Activated CD4-positive, alpha-beta T cell treated with anti-CD3 and anti-CD28 coated beads, Interleukin-2, Interleukin-6, amounts not matched to agents 100 ng/mL and 50 ng/mL, durations not matched to agents 16 hours and 8 hours (primary cell): ENCODE measurements around the gene SORCS1.

Source experiments
- DNase-seq: peaks from one replicate; pipeline ENCODE4 v3.0.0-alpha.2; 2020

SORCS1 gene

DNA sequence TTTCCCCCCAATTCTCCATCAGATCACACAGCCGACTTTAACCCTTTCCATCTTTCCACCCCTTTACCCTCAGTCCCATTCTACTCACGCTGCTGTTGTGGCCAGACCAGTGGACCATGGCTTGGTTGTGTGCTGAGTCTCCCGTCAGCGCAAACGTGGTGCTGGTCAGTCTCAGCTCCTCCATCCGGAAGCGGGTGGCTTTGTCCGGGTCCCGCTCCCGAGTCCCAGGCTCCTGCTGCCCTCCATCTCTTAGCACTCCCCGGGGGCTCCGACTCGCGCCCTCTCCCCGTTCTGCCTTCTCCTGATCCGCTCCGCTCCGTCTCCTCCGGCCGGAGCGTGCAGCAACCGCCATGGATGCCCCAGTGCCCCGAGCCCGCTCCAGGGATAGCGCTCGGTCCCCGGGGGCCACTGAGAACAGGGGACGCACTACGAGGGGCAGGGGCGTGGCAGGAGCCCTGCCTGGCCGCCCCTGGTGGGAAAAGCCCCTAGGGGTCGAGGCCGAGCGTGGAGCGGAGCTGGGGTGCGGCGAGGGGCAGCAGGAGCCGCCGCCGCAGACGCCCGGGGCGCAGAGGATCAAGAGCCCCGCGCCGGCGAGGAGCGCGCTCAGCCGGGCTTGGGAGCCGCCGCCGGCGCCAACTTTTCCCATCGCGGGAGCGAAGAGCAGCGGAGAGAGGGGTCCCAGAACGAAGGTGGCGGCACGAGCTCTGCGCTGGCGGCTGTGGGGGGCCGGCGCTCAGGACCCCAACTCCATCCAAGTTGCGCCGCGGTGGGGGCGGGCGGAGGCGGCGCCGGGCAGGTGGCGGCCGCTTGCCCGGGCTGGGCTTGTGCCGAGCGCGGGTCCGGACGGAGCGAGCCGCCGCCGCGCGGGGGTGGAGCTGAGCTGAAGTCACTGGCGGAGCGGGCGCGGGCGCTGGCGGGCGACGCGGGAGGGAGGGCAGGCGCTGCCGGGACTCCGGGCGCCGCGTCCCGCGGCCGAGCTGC lies at the start of gene SORCS1:
TSS of gene SORCS1 (minus strand) at position 826 of the 981 bp plus-strand sequence.
- no peak for DNase-seq

DNA sequence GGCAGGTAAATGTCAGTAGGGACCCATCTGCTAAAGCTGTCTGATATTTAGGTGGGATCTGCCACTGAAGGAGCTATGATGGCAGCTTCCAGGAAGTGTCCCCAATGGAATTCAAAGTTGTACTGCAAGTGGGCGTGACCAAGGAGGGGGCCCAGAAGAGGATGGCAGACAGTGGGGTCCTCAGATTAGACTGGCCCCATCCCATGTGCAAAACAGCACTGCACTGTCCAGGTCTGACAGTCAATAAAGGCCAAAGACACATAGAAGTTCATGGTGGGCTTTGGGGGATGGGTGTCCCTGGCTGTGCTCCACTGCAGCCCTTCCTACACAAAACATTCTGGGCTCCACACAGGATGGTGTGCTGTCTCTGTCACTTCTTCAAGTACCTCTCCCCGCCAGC lies 49.8 kb upstream of the SORCS1 start:
- DNase-seq = no peak

DNA sequence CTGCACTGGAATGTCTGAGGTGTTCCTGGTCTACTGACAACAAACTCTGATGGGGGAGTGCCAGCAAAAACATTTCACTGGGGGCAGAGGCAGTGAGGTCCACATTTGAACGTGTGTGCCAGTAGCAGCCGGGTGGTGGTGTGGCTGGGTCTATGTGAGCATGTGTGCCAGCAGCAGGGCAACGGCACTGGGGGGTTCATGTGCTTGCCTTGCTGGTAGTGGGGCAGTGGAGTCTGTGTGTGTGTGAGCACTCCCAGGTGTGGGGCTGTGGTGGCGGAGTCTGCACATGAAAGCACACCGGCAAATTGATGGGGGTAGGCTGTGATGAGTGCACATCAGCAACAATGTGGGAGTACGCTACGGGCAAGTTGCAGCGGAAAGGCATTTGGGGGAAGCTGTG lies 49.4 kb upstream of the SORCS1 start:
- no peak for DNase-seq

DNA sequence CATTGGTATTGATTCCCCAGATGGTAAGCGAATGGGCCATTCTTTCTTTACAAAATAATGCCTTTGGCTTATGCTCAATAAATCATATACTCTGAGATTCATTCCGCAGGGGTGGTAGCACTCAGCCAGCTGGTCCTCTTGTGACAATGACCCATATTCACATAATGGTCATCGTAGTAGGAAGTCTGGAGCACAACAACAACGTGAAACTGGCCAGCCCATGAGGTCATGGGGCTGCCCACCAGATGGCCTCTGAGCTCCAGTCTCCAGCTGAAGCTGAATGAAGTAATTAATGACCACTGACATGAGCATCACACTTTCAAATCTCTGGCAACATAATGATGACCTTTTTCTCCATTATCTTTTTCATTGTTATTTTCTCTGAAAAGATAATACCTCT lies 42.3 kb upstream of the SORCS1 start:
- DNase-seq = no peak

DNA sequence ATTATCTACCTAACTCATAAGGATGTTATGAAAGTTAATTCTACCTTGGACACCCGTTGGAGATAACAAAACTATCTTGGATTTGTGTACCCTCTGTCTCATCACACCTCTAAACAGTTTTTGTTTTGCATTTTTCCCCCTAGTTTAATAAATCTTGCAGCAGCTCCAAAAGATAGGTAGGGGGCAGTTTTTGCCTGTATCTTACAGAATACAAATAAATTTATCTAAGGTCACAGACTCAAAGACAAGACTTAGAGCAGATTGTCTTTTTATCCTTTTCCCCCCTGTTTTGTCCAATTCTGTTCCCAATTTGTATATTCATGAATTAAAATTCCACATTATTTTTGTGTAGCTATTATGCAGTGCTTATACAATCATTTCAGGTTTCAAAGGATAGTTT lies 5.0 kb upstream of the SORCS1 start:
- no peak for DNase-seq

DNA sequence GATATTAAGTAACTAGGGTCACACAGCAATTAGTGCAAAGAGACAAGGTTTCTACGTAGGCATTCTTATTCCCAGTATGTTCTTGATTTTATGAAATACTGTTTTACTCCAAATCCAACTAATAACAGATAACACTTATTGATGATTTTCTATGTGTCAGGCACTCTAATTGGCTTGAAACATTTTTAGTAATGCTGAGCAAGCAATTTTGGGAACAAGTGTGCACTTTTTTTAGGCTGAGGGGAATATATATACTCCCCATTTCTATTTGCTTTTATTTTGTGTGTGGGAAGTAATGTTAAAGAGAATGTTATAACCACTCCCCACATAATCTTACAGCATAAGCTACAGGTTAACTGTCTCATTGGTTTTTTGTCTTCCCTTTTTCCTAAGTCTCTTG lies 4.2 kb upstream of the SORCS1 start:
- DNase-seq = no peak

DNA sequence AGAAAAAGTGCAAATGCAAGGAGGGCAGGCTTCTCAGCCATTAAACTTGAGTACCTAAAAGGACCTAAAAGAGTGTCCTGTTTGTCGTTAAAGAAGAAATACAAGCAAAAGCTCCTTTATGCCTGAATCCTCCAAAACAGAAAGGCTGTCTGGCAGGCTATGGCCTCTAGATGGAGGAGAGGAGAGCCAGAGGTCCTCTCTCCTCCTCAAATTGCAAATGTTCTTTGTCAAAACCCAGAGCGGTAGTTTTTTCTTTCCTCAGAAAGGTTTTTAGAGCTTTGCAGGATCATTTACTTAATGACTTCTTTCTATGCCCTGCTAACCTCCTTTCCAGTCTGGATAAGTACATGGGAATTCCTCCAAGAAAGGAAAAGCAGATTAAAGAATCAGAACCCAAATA lies 1.9 kb upstream of the SORCS1 start:
- no peak for DNase-seq

DNA sequence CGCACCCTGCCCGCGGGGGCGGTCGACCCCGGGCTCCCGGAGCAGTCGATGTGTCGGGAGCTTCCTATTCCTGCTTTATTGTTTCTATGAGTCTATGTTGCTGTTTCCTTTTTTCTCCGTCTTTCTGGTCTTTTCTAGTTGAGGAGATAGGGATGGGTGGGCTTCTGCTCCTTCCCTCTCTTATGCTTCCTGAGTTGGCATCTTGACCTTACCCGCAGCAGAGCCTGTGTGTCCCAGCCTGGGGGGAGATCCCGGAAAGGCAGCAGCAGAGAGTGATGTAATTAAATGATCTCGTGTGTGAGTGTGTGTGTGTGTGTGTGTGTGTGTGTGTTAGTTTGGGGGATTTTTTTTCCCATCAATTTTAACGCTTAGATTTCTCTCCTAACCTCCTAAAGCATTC lies 486 bp upstream of the SORCS1 start:
- DNase-seq = no peak

DNA sequence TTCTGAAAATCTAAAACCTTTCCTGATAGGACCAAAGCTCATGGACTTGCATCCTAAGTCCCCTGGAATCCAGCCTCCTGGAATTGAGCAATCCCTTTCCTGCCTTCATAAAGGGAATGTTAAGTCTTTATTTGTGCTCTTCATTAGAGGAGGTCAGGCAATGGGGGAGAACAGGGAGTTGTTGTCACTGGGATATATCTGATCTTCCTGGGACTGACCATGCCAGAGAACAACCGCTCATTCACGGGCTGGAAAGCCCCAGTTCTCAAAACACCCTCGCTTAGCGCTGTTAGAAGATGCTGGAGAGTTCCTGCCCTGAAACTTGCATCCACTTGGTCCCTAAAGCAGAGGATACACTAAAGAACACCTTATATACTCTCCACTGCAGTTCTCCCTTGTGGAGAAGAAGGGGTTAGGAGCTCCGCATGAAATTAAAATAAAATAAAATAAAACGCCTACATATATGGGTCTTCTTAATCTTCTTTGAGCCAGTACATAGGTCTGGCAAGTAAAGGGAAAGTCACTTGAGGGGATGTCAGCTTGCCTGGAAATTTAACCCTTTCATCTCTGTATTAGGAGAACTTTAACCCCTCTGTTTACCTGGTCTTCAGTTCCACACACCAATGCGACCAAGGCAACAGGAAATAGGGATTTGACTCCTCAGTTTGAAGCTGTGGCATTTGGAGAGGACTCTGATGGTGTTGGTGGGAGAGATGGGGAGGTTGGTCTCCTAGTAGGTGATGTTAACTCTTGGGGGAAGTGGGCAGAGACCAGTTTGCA lies 1.2 kb downstream of the SORCS1 start:
- no peak for DNase-seq

DNA sequence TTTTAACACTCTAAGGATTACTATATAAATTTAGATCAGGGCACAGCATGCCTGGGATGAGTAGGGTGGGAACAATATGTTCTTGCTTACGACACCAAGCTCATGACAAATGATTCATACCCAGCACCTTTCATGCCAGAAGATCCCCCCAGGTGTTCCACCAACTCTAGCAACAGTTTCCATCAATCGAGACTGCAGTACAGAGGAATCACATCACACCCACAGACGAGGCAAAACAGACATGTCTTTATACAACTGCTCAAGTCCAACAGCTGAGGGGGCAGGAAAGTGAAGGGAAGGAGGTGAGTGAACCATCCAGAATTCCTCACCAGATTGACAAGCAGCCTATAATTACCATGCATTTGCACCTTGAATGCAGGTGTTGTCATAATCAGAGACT lies 3.6 kb downstream of the SORCS1 start:
- DNase-seq = no peak

DNA sequence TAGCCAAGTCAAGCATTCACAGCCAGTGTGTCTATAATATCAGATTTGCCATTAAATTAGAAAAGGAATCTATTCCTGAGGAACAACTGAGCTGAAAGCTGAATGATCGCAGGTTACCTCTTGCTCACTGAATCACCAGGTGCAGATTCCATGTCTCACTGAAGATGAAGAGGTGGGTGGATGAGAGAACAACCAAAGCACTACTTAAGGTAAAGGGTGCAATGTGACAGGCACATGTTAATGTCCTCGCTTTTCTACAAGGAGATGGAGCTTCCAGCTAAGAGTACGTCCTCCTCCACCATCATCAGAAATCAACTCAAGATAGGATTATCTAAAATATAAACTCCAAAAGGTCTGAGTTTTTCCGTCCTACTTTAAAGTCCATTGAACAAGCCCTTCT lies 4.6 kb downstream of the SORCS1 start:
- no peak for DNase-seq

DNA sequence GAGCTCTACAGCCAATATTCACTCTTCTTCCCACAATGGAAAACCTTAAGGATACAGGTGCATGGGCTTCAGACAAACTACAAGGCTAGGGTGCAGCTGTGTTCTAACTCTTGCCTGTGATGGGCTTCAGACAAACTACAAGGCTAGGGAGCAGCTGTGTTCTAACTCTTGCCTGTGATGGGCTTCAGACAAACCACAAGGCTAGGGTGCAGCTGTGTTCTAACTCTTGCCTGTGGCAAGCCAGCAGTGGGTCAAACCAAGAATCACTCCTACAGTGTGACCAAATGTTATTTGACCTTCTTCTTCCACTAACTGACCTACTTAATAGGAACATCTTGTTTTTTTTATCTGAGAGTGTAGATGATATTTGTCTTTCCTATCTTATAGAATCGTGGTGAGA lies 7.4 kb downstream of the SORCS1 start:
- DNase-seq = no peak

DNA sequence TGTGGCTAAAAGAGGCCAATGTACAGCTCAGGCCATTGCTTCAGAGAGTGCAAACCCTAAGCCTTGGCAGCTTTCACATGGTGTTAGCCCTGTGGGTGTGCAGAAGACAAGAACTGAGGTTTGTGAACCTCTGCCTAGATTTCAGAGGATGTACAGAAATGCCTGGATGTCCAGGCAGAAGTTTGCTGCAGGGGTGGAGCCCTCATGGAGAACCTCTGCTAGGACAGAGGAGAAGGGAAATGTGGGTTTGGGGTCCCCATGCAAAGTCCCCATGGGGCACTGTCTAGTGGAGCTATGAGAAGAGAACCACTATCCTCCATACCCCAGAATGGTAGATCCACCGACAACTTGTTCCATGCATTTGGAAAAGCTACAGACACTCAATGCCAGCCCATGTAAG lies 12.4 kb downstream of the SORCS1 start:
- DNase-seq = no peak

DNA sequence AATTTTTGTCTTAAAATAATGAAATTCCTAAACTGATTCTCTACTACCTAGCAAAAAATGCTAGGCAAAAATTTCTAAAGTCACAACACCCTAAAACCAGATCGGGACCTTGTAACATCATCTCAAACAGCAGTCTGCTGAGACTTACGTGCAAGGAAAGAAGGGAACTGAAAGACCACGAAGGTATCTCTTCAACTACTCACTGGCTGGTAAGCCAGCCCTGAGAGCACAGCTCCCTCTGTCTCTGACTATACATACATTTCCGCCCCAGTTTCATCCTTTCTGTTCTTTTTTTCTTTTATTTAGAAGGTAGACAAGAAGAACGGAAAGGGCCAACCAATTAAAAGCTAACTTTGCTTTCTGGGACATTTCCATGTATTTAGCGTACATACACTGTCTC lies 15.6 kb downstream of the SORCS1 start:
- DNase-seq = no peak

DNA sequence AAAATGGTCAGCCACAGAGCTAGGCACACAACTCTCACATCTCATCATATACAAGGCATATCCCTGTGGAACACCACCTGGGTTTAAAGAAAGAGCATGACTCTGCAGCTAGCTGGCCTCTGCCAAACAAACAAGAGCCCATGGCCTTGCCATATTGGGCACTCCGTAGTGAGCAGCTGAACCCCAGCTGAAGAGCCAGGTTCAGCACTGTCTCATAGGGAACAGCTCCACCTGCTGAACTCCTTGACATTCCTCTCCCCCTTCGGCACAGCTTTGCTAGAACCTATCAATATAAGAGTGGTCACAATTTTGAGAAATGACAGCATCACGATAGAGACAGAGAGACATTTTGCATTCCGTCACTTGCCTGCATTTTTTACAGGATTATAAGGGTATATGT lies 20.0 kb downstream of the SORCS1 start:
- DNase-seq = no peak

DNA sequence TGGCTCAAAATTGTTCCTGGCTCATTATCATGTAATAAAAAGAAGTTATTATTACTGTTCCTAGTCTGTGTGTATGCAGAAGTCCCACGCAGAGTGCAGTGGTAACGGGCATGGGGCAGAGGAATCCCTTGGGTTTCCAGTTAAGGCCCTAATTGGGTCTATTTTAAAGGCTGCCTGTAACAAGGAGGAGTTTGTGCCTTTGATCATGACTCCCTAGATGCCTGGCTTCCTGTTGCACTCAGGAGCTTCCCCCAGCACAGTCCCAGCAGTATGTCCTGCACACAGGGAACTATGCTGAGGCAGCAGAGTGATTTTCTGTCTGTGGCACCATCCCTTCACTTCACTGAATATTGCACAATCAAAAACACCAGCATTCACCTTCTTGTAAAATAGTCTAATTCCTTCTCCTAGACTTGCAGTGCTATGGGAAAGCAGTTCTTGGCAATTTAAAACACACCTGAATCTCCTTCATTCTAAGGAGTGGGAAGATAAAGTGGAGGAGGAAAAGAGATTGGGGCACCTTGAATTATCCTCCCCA lies 22.9 kb downstream of the SORCS1 start:
- no peak for DNase-seq

DNA sequence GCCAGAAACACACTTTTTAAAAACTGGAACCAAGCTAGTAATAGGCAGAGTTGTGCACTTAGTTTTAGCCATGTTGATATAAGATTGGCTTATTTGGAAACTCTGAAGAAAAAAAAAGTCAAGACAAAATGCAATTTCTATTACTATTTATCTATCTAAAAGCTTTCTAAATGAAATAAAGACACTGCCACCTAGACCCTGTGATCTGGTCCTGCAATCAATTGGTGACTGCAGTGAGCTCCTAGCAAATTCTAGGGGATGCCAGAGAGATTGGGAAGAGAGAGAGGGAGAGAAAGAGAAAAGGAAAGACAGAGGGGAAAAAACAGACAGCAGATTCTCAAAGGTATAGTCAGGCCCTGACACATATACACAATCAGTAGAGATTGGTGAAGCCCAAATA lies 25.3 kb downstream of the SORCS1 start:
- DNase-seq = no peak

DNA sequence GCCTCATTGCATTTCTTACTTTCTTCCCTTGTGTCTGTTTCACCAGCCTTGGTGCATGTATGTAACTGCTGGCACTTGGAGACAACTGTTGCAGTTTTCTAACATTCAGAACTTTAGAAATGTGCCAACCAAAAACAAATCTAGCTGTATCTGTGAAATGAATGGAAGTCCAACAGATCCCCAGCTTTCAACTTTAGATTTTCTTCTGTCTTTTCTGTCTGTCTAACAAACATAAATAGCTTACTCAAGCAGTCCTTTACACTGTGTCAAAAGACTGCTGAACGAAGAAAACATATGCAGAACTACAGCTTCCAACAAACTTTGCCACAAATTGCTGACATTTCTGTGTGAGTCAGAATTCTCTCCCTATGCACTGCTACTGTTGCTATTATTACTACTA lies 30.9 kb downstream of the SORCS1 start:
- no peak for DNase-seq

DNA sequence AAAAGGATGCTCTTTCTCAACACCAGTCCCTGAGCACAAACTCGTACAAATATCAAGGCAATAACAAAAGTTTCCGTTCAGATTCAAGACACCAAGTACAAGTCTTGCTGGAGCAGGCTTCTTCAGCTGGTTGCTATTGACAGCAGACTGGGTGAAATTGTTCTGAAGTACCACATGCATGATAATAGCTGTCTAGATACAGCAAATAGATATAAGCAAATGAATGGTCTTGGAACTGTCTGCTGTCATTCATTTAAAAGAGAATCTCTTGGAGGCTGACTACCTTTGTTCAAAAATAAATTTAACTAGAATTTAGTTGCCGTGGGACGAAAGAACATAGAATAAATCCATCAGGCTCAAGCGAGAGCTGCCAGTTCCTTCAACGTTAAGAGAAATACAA lies 35.5 kb downstream of the SORCS1 start:
- DNase-seq = no peak

DNA sequence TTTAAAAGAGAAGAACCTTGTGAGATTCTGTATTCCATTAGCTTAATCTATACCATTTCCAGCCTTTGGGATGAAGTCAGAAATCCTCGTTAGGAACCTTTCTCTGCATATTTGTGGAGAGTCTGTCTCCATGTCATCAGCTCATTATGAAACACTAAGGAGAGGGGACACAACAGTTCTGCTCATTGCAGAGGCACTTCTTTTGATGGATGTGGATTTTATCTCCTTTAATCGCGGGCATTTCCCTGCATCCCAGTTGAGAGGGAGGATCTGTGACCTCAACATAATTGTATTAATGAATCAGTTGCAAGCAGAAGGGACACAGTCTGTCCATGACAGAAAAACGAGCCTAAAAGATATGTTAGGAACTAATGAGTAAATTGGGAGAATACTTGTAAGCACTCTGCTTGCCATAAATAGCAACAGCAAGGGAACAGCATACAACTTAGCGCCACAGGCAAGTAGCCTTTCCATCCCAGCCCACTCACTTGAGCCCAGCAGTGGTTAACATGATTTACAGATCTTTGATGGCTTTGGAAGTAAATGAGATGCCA lies 37.9 kb downstream of the SORCS1 start:
- no peak for DNase-seq

DNA sequence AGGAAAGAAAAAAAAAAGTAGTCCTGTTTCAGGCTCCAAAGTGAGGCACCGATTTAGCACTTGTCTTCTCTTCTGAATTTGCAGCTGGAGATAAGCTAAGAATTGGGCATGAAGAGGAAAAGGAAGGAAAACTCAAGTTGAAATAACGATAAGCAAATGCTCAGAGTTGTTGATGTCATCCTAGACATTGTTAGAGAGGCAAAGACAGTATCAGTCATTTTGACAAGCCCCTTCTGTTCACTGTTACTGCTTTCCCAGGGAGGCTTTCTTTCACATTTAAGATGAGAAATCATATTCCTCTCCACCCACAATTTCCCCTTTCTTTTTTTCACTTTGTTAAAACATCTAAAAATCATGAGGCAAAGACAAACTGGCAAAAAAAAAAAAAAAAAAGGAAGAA lies 41.8 kb downstream of the SORCS1 start:
- no peak for DNase-seq

DNA sequence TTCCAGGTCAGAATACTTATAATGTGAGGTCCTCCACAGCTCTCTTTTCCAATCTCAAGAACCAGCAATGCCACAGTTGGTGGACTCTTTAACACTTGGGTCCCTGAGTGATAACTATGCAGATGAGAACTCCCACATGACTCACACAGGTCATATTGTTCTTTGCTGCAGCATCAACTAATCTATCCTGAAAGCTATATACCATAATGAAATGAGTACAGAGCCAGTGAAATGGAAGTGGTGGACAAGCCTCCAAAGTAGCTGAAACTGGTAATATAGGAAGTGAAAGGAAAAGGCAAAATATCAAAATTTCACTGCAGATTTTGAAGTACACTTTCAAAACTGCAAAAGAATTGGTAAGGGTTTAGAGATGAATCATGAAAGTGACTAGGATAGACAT lies 45.6 kb downstream of the SORCS1 start:
- no peak for DNase-seq

DNA sequence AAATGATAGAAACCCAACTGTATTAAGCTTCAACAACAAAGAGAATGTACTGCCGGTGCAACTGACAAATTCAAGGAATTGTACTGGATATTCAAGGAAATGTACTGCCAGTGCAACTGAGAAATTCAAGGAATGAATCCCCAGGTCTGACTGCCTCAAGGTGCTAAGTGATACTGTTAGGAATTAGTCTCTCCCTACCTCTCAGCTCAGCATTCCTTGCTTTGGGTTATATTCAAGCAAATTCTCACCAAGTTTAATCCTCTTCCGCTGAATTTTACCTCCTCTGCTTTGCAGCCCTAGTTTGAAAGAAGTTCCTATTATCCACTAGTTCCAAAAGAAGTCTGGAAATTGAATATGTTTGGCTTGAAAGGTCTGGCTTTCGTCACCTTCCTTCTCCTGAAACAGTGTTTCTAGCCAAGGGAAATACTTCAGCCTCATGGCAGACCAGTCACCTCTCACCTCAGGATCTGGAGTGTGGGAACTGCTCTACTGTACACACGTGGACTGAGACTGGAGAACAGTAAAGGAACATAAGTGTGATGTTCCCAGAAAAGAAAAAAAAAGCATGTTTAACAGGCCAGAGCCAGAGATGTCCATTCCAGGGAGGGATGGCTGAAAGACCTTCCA lies 60.4 kb downstream of the SORCS1 start:
- no peak for DNase-seq
